HG03354 (cell line): ENCODE measurements around the gene CYREN.
"Not testable (repeated sequence)": the region's sequence is repeated elsewhere in the genome, so short reads cannot be mapped to it uniquely, and the experiment has no call there.

Experiments
- ATAC-seq: cut with Tn5 transposase; IDR thresholded peaks from one replicate; pipeline ENCODE4 v1.9.1; 2021; ENCODE audit warnings: mild to moderate bottlenecking; ENCODE audit not compliant: unreplicated experiment, poor library complexity, severe bottlenecking

CYREN gene

DNA sequence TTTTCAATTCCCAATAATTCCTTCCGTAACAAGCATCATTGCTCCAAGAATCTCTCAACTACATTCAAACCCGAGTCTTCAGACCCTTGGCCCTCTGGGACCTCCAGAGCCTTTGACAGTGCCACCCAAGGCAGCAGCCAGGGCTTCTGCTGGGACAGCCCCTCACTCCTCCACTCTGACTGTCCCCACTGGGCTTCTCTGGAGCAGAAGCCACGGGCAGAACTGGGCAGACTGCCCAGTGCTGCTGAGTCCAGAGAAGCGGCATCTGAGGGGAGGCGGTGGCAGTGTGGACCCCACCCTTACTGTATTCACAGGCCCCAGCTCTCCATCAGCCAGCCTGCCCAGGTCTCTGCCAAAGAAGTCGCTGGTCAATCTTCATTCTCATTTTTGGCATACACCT lies 8.8 kb downstream of the CYREN start:
- no peak for ATAC-seq

DNA sequence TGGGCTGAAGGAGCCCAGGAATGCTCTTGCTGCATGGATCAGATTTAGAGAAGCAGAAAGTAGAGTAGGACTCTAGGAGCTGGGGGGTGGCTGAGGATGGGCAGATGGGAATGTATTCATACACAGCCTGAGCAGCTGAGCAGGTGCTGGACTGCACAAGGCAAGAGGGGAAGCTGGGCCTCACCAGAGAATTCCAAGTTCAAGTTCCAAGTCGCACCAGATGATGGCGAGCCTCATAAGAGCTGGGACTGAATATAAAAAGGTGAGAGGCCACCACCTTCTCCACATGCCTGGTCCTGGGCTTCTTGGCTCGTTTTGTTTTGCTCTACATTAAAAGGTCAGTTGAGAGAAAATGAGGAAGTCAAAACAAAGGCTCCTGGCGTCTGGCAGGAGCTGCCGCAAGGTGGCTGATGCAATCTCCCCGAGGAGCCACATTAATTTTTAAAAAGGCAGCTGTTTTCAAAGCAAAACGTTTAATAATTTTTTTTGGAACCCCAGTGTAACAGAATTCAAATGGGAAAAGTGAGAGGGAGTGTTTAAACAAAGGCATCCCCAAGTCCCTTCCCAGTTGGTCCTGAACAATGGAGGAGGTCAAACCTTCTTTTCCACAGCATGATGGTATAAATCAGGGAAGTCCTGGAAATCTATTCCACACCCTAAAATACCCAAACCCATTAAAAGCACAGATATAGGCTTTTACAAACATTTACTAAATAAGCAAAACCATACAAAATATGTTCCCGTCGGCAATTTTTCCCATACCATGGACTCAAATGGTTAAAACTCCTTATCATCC lies 9.5 kb downstream of the CYREN start:
- peak; percentile 36 for ATAC-seq

DNA sequence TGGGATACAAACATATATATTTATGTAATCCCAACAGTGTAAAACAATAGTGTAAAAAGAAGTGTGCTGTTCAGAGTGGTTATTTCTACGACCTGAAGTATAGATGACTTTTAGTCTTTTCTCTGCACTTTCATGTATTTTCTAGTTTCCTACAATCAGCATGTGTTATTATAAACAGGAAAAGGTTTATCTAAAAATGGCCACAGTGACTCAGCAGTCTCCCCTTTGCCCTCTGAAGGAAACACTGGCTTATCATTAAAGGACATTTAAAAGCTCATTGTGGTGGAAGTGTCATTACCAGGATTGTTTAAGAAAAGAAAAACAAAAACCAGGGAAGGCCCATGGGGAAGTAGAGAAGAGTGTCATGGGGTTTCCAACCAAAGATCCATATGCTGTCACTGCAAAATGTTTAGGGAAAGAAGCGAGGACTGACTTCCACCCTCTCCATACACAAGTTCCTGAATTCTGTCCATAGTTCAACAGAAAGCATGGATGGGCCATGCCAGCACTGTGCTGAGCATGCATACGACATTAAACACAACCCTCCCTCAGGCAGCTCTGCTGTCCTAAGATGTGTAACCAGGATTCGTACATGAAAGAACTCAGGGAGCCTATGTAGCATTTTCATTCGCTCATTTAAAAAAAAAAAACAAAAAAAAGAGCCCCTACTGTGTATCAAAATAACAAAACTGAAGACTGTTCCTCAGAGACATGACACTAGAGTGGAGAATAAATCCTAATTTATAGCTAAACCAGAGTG lies 10.2 kb downstream of the CYREN start:
- ATAC-seq: peak; percentile 59

DNA sequence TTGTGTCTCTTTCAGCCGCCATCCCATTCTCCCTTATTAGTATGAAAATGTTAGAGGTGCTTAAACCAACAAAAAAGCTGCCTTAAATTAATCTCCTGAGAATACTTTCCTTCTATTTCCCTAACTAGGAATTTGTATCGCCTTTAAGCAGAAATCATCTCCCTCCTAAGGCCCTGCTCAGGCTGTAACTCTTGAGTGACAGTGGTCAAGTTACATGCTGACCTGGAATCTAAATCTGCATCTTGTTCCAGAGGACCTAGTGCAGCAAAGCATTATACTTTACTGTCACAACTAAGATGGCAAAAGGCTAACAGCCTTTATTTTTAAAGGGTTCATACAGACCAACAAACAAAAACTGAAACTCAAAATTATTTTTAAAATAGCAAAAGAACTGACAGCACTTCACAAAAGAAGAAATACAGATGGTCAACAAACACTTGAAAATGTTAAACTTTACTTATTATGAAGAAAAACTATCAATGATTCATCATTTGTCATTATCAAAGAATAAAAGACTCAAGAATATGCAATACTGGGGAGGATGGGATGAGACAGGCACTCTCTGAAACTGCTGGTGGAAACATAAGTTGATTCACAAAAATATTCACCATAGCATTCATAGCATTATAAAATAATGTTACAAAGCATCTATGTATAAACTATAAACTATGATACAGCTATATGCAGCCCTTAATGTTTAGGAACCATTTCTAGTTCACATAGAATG lies 11.0 kb downstream of the CYREN start:
- peak; percentile 18 for ATAC-seq

DNA sequence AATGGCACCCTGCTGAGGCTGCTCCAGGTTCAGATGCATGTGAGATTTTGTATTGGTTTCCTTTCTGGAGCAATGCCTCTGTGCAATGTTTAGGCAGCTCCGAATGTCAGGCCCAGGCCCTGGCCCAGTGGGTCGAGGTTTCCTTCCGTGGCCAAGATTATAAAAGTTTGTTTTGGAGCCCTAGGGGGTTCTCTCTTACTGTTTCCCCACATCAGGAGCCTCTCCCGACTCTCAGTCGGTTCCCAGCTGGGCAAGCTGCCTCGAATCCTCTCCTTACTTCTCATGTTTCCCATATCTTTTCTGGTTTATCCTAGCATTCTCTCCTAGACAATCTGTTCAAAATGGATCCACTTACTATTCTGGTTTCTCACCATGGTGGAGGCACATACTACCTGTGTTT lies 11.6 kb downstream of the CYREN start:
- ATAC-seq: no peak

DNA sequence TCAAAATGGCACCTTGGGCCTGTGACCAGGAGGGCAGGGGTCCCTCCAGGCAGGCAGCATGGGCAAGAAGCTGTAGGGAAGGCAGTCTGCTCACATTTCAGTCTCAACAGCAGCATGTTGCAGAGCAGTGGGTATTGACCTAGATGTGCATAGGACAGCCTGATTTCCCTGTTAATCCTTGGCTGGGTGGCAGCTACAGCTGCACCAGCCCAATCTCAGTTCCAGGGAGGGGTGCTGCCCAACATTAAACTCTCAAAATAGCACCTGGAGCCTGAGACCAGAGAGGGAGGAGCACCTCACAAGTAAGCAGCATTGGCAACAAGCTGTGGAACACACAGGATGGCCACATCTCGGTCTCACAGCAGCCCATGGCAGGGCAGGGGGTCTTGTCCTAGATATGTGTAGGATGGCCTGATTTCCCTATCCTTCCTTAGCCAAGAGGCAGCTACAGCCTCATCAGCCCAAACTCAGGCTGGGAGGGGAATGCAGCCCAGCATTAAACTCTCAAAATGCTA lies 12.3 kb downstream of the CYREN start:
- no peak for ATAC-seq

DNA sequence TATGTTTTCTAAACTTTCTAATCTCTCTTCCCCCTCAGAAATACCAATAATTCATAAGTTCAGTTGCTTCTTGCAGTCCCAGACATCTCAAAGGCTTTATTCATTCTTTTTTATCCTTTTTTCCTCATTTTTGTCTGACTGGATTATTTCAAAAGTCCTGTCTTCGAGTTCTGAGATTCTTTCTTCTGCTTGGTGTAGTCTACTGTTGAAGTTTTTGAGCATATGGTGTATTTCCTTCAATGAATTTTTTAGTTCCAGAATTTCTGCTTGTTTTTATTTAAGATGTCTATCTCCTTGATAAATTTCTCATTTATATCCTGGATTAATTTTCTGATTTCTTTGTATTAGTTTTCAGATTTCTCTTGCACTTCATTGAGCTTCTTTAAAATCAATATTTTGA lies 14.2 kb downstream of the CYREN start:
- ATAC-seq: no peak

DNA sequence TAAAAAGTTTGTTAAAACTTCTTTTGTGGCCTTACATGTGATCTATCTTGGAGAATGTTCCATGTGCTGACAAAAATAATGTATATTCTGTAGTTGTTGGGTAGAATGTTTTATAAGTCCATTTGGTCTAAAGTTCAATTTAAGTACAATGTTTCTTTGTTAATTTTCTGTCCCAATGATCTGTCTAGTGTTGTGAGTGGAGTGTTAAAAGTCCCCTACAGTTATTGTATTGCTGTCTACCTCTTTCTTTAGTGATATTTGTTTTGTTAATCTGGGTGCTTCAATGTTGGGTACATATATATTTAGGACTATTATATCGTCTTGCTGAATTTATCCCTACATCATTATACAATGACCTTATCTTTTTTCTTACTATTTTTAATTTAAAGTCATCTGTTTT lies 15.8 kb downstream of the CYREN start:
- no peak for ATAC-seq

DNA sequence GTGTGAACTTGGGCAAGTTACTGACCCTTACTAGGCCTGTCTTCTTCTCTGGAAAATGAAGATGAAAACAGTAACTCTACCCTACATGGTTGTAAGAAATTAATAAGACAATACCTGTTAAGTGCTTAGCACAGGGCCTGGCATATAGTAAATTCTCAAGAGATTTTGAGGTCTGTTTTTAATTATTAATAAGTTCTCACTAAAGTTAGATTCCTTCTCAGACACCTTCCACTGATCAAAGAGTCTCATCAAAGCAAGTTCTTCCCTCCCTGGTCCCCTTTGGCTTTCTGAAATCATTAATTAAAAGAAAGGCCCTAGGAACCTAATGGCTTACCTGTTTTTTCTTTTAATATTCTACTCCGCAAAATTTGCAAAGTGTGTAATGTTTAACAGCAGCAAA lies 18.1 kb downstream of the CYREN start:
- ATAC-seq: no peak

DNA sequence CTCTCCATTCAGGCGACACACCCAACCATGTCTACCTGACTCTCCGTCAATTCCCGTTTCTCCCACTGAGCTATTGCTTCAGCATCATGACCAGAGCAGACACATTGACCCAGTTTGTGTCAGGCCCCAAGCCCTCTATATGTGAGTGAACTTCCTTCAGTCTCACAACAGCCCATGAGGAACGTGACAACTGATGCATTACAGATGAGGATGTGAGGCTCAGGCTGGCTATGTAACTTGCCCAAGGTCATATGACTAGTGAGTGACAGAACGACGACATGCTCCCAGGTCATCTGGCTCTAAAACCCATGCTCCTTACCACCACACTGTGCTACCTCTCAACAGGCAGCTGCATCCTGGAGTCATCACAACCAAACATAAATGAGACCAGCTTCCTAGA lies 19.0 kb downstream of the CYREN start:
- ATAC-seq: no peak

DNA sequence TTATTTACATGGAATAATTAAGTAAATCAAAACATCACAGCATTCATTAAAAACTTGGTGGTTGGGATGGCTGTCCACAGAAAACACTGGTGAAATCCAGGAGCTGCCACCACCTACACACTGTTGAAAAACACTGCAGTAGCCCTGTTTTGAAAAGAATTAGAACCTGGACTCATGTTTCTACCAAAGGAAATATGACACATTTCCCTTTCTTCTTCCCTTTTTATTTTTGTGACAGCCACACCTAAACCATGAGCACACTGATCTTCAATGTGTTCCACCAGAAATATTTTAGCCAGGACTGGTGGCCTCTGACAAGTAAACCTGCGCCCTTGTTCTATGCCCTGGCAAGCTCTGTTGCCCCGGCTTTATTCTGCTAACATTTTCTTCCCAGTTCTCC lies 19.4 kb downstream of the CYREN start:
- ATAC-seq: no peak

DNA sequence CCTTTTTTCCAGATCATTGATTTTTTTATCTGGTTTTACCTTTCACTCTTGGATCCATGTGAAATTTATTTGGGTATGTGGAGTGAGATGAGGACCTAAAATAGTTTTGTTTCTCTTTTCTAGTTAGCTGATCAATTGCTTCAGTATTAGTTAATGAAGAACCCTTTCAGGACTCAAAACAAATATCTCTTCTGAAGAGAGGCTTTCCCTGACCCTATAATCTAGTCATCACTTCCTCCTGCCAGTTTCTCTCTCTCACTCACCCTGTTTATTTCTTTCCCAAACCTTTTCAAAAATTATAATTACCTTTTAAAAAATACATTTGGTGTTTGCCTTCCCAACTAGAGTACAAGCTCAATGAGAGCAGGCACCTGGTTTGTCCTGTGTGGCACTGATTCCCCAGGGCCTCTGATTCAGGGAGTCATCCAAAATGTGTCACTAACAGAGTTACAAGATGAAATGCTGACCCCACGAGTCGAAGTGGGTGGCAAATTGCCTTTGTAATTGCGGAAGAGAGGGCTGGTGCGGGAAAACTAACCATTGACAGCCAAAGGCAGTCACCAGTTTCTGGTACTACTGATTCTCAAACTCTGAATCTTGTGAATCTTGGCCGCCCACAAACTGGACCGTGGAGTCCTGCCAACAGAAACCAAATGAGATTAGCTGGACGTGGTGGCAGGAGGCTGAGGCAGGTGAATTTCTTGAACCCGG lies 20.3 kb downstream of the CYREN start:
- ATAC-seq: no peak

DNA sequence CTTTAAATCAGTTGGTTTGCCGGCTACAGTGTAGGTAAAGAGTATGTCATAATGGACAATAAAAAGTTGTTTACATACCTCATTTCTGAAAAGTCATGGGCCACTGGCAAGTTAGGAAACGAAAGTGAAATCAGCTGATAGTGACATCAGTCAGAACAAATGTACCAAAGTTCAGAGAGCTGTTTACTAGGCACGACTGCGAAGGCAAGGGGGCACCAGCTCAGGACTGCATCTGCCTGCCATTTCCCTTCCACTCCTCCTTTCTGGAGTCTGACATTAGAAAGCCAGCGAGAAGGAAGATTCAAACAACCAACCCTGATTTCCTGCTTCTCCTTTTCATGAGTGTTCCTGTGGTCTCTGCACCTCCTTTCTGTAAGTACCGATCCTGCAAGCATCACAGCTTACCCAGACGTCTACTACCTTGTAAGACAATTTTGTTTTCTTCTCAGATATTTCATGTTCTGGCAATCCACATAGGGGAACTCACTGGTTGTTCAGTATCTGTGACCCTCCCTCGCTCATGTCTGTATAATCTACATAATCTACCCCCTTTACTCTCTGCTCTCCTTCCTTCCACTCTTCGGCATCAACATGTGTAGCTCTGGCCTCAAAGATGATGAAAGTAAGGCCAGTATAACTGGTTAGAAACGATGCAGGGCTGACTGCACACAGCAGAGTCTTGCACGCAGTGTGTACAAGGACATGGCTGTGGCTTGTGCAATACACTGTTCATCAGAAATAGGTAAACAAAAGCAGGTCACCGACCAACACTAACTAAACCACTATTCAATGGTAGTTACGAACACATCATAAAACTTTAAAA lies 22.4 kb downstream of the CYREN start, which contains the start of gene TMEM140:
Gene TMEM140 (plus strand): TSS at position 174 of the 823 bp plus-strand sequence. CDS start 16,370 bp downstream, outside the sequence.
- peak; percentile 75 for ATAC-seq

DNA sequence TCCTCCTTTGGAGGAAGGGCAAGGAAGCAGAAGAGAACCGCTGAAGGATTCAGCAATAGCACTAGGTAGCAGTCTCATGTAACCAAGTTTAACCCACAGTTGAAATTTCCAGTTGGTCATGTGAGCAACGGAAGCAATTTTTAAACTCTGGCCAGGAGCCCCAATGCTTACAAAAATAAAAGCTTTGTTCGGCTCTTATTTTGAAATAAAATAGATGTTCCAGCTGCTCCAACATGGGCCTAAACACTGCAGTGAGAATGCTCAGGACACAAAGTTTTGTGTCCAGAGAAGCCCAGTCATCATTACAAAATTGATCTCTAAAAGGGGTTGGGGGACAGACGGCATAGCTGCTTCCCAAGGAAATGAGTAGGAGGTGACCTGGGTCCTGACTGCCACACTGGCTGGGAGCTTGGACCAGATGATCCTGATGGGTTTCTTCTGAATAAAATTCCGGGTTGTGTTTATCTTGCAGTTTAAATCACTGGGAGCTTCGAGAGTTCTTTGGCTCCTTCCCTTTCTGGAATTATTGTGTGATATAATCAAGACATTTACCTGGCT lies 23.1 kb downstream of the CYREN start:
- peak; percentile 15 for ATAC-seq

DNA sequence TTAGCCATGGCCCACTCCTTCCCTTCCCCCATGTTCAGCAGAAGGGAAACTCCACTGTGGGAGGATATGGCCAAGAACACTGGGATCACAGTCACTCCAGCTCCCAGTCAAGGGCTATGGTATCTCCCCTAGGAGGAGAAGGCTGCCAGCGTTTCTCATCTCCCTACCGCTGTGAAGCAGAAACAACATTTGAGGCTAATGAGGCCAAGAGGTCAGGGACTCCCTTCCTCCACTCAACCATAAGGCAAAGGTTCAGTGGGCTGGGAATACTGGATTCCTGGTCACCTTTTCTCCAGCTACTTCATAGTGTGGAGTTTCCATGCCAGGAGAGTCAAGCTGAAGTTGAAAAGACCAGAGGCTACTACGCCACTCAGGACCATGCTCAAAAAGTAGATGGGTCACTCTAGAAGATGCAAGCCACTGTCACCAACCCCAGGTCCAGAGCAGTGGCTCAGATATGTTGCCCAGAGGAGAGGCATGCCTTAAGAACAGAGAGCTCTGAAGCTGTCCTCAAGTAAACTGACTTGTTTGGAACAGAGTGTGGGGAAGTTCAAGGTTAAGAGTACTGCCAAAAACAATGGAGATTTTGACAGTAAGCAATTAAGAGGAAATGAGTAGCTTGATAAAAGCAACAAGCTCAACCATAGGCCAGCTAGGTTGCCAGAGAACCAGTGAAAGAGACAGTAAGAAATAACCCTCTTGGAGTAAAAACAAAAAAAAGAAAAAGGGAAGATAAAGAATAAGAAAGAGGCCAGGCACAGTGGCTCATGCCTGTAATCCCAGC lies 26.4 kb downstream of the CYREN start:
- no peak for ATAC-seq

DNA sequence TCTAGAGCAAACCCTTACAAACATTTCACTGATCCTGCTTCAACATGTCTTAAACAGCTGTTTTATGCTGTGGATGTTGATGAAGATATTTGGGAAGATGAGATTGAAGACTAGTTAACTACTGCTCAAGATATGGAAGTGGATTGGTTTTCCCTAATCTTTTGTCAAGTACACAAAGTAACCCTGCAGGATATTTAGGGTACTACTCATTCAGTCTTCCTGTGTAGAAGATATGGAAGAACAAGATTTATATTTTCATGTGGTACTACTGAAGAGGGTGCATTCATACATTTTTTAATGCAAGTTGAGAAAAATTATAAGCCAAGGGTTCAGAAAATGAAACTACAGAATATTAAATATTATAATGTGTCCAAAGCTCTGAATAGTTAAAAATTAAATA lies 40.9 kb downstream of the CYREN start:
- ATAC-seq: no peak

DNA sequence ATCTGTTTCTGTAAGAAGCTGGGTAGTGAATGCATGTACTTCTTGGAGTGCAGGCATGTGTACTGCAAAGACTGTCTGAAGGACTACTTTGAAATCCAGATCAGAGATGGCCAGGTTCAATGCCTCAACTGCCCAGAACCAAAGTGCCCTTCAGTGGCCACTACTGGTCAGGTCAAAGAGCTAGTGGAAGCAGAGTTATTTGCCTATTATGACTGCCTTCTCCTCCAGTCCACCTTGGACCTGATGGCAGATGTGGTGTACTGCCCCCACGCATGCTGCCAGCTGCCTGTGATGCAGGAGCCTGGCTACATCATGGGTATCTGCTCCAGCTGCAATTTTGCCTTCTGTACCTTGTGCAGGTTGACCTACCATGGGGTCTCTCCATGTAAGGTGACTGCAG lies 41.6 kb downstream of the CYREN start:
- no peak for ATAC-seq

DNA sequence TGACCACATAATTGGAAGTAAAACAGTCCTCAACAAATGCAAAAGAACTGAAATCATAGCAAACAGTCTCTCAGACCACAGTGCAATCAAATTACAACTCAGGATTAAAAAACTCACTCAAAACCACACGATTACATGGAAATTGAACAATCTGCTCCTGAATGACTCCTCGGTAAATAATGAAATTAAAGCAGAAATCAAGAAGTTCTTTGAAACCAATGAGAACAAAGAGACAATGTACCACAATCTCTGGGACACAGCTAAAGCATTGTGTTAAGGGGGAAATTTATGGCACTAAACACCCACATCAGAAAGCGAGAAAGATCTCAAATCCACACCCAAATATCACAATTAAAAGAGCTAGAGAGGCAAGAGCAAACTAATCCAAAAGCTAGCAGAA lies 45.9 kb downstream of the CYREN start:
- not testable (repeated sequence) for ATAC-seq
